Breast epithelium (tissue), 3 donors: ENCODE results near the gene GPATCH8.

Experiments used
- CTCF ChIP-seq, 3 donors: fragments of 450-650 bp; IDR thresholded peaks; one replicate each; pipeline ENCODE4 v1.5.1; 2016 to 2017; ENCODE audit warnings: antibody characterized with exemption in 3 of 3, mild to moderate bottlenecking in 3 of 3, moderate library complexity in 3 of 3
- POLR2A ChIP-seq: fragments of 450-650 bp; IDR thresholded peaks from one replicate; pipeline ENCODE4 v1.6.1; 2016; ENCODE audit warnings: antibody characterized with exemption, mild to moderate bottlenecking, moderate library complexity

- TF ChIP-seq CTCF (IDR thresholded peaks at IDR 0.05), result no peak
- no peak for TF ChIP-seq POLR2A
Observed at GRCh38 chr17:44540246-44541084, 37.3 kb upstream of the GPATCH8 start.
